H1 (cell line): ENCODE results near the gene IFI27L1. TPM values are rescaled to one million over a fixed set of nuclear protein-coding genes. Genes with fewer than 3 reads are reported as not detected.

Source experiments
- ATF3 ChIP-seq: IDR thresholded peaks from 2 replicates; pipeline ENCODE4 v1.6.1; 2011; ENCODE audit warnings: low read depth, mild to moderate bottlenecking, low read length; ENCODE audit not compliant: insufficient read depth
- CHD2 ChIP-seq: IDR thresholded peaks from 2 replicates; pipeline ENCODE4 v1.6.1; 2012; ENCODE audit warnings: low read length, improper control_type of control experiment
- EGR1 ChIP-seq: IDR thresholded peaks from 2 replicates; pipeline ENCODE4 v1.6.1; 2011; ENCODE audit warnings: low read depth, low read length, borderline replicate concordance
- RAD21 ChIP-seq, 2 experiments: IDR thresholded peaks in 1 of 2; conservative IDR thresholded peaks in 1 of 2; 2 replicates each; pipeline ENCODE4 v1.6.1; 2011; ENCODE audit warnings: low read depth in 2 of 2, low read length in 2 of 2, improper control_type of control experiment in 1 of 2, inconsistent platforms in 1 of 2, mild to moderate bottlenecking in 1 of 2, moderate library complexity in 1 of 2
- TAF1 ChIP-seq: IDR thresholded peaks from 2 replicates; pipeline ENCODE4 v1.6.1; 2011; ENCODE audit warnings: mild to moderate bottlenecking, low read depth, low read length
- polyA plus RNA-seq, 7 experiments: library from polyadenylated mRNA; depleted of rRNA in 3 of 7; stranded (reverse) in 5 of 7; unstranded in 2 of 7; fragments of >200 nt in 5 of 7; fragments of 200-250 nt in 2 of 7; gene quantifications; 1 replicate in 5 of 7; 2 replicates in 1 of 7; 4 replicates in 1 of 7; pipeline versions ENCODE4 v1.2.1 to v1.2.3, GENCODE V29; 2011 to 2013; ENCODE audit warnings: missing spikeins in 2 of 7, mixed read lengths in 2 of 7
- total RNA-seq: library from RNA; stranded (reverse); fragmentation: NEBNext Ultra II Directional; extraction: Animal tissue kit (Norgen Biotek cat#: 25700); gene quantifications from 2 replicates; pipeline ENCODE4 v1.2.1, GENCODE V29; 2021

The IFI27L1 gene
- total and polyA plus RNA-seq, 2 of the 8 experiments (the other 6 are each of a cell fraction or from before 2014, with no cell fraction given), result 21.2 to 30.5 TPM

DNA sequence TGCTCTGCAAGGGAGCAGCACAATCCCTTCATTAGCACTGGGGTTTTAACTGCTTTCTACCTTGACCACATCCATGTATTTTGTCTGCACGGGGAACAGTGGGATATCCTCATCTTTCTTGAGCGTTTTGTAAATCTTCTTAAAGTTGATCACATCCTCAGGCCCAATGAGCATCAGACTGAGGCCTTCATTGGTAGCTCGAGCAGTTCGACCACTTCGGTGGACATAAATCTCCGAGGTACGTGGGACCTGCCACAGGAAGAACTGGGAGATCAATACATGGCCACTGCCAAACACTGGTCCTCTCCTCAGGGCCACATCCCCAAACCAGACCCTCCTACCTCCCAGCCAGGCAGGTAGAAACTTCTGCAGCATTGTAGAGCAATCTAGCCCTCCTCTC, 26.2 kb upstream of the IFI27L1 start (continued):
- TF ChIP-seq RAD21 (IDR thresholded peaks at IDR 0.05 in 1 of 2, conservative IDR thresholded peaks at IDR 0.05 in 1 of 2; ENCODE audit: low read depth in 2 of 2, low read length in 2 of 2) (no peak), ATF3 (no peak), EGR1 (no peak), TAF1 (no peak), CHD2 (no peak)
